Astrocyte of the cerebellum (primary cell): Measurements from ENCODE around the gene SLC9B1.

Experiments
- DNase-seq: peaks from one replicate; pipeline ENCODE4 v3.0.0-alpha.2; 2011; ENCODE audit warnings: low read depth
- H3K4me3 ChIP-seq: 2 replicates; pipeline ENCODE4 v1.5.1; 2011; ENCODE audit warnings: mild to moderate bottlenecking, low read depth, low read length, moderate library complexity
- CTCF ChIP-seq: IDR thresholded peaks from 2 replicates; pipeline ENCODE4 v1.5.1; 2012; ENCODE audit warnings: low read length, low read depth, moderate library complexity, mild to moderate bottlenecking; ENCODE audit errors: missing control alignments
- in situ Hi-C: cut with HindIII; loops from 2 replicates; pipeline ENCODE4 v1.10.0; 2017; ENCODE audit warnings: low sequenced_read_pairs

Gene SLC9B1

GRCh38 chr4:103052145-103052544 lies 32.6 kb upstream of the SLC9B1 start:
- no peak for DNase-seq
- in situ Hi-C loops: no loop called here
- no peak for TF ChIP-seq CTCF
- no peak overlapping the region for H3K4me3 ChIP-seq

- no peak for DNase-seq
- in situ Hi-C loops: no loop called here
- TF ChIP-seq CTCF: no peak
Measured at GRCh38 chr4:103050736-103051436, 31.4 kb upstream of the SLC9B1 start.

GRCh38 chr4:103046416-103047290 lies 27.1 kb upstream of the SLC9B1 start:
- peak; percentile 34 for DNase-seq
- peak; percentile 87 for TF ChIP-seq CTCF
- no peak overlapping the region for H3K4me3 ChIP-seq
- in situ Hi-C loops: no loop called here

More at GRCh38 chr4:103050736-103051436, 31.4 kb upstream of the SLC9B1 start:
- H3K4me3 ChIP-seq: no peak overlapping the region

- DNase-seq: no peak
- no peak for TF ChIP-seq CTCF
- no peak overlapping the region for H3K4me3 ChIP-seq
- in situ Hi-C loops: loop anchor here (5.0 kb wide), 1 partner anchor 48 kb away; no protein-coding TSS in a partner anchor
Measured at GRCh38 chr4:103044183-103044582, 24.7 kb upstream of the SLC9B1 start.

- DNase-seq: no peak
- in situ Hi-C loops: no loop called here
- H3K4me3 ChIP-seq: no peak overlapping the region
- TF ChIP-seq CTCF: no peak
Measured at GRCh38 chr4:103036169-103036568, 16.7 kb upstream of the SLC9B1 start.

GRCh38 chr4:103032574-103032973 lies 13.1 kb upstream of the SLC9B1 start:
- in situ Hi-C loops: no loop called here
- peak; percentile 77 for TF ChIP-seq CTCF
- no peak overlapping the region for H3K4me3 ChIP-seq
- DNase-seq: peak; percentile 19
